HEK293T (cell line): ENCODE data around the gene QPCT.

Experiments
- ARNT ChIP-seq: fragments of 450-650 bp; IDR thresholded peaks from 2 replicates; pipeline ENCODE4 v1.6.1; 2017; ENCODE audit warnings: mild to moderate bottlenecking
- BHLHE40 ChIP-seq: fragments of 450-650 bp; IDR thresholded peaks from 2 replicates; pipeline ENCODE4 v1.6.1; 2016; ENCODE audit warnings: mild to moderate bottlenecking, moderate library complexity, borderline replicate concordance
- ELF4 ChIP-seq: fragments of 450-650 bp; IDR thresholded peaks from 2 replicates; pipeline ENCODE4 v1.6.1; 2017; ENCODE audit warnings: antibody characterized with exemption
- FOXA1 ChIP-seq: fragments of 450-650 bp; IDR thresholded peaks from 2 replicates; pipeline ENCODE4 v1.6.1; 2016; ENCODE audit warnings: mild to moderate bottlenecking
- FOXK2 ChIP-seq: fragments of 450-650 bp; IDR thresholded peaks from 2 replicates; pipeline ENCODE4 v1.6.1; 2016; ENCODE audit warnings: mild to moderate bottlenecking
- FOXM1 ChIP-seq: fragments of 450-650 bp; IDR thresholded peaks from 2 replicates; pipeline ENCODE4 v1.6.1; 2017; ENCODE audit warnings: mild to moderate bottlenecking, borderline replicate concordance
- HDGF ChIP-seq: fragments of 450-650 bp; IDR thresholded peaks from 2 replicates; pipeline ENCODE4 v1.6.1; 2017; ENCODE audit warnings: antibody characterized with exemption, borderline replicate concordance
- L3MBTL2 ChIP-seq: fragments of 450-650 bp; conservative IDR thresholded peaks from 2 replicates; pipeline ENCODE4 v1.6.1; 2016; ENCODE audit warnings: mild to moderate bottlenecking
- PKNOX1 ChIP-seq: fragments of 450-650 bp; IDR thresholded peaks from 2 replicates; pipeline ENCODE4 v1.6.1; 2016
- SP1 ChIP-seq: fragments of 450-650 bp; IDR thresholded peaks from 2 replicates; pipeline ENCODE4 v1.6.1; 2017
- SUZ12 ChIP-seq: fragments of 450-650 bp; IDR thresholded peaks from 2 replicates; pipeline ENCODE4 v1.6.1; 2016; ENCODE audit warnings: mild to moderate bottlenecking
- TARDBP ChIP-seq: fragments of 450-650 bp; IDR thresholded peaks from 2 replicates; pipeline ENCODE4 v1.6.1; 2016
- ZNF384 ChIP-seq: fragments of 450-650 bp; IDR thresholded peaks from 2 replicates; pipeline ENCODE4 v1.6.1; 2016

DNA sequence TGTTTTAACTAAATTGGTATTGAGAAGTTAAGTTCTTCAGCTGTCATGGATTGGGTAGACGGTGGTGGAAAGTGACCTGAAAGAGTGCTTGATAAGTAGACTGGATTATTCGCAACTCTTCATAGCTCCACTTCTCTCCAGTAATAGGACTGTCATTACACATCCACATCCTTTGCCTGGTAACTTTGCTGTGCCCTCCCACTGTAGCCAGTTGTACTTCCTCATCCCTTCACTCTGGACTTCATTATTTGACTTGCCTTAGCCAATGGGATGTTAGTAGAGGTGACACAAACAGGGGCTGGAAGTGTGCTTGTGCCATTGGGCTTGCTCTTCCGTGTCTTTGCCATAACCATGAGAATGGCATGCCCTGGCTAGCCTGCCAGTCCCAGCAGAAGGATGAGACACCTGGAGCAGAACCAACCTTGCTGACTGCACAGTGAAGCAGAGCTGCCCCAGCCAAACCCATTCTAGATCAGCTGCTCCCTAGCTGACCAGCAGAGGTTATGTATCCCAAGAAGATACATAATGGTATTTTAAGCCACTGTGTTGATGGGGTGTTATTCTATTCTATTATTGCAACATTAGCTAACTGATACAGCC is 16.9 kb downstream of the QPCT start:
- TF ChIP-seq ELF4 = no peak
- TF ChIP-seq BHLHE40 = no peak
- no peak for TF ChIP-seq SP1
- no peak for TF ChIP-seq TARDBP
- no peak for TF ChIP-seq PKNOX1
- no peak for TF ChIP-seq FOXM1
- no peak for TF ChIP-seq SUZ12
- no peak for TF ChIP-seq FOXA1
- no peak for TF ChIP-seq HDGF
- no peak for TF ChIP-seq ARNT
- TF ChIP-seq FOXK2 = no peak
- no peak for TF ChIP-seq L3MBTL2
- no peak for TF ChIP-seq ZNF384
